Smooth muscle cell of the brain vasculature (primary cell): ENCODE results near the gene ELK3.

Experiments
- DNase-seq: peaks from one replicate; pipeline ENCODE4 v3.0.0-alpha.2; 2012; ENCODE audit warnings: low read depth, low spot score

Gene ELK3

GRCh38 chr12:96193725-96194575 is at the start of gene ELK3:
Gene ELK3 (plus strand): TSS chr12:96194375.
- DNase-seq: no peak

DNA sequence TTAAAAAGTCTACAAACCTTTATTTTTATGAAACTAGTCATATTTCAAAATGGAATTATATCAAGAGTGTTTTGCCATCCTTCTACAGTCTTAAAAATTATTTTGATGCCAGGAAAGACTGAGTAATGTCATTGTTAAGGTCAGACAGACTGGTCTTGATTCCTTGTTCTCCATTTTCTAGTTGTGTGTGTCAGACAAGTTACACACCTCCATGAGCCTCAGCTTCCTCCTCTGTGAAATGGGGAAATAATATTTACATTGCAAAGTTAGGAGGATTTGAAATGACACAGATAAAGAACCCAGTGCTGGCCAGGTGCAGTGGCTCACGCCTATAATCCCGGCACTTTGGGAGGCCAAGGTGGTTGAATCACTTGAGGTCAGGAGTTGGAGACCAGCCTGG is 47.4 kb upstream of the ELK3 start:
- DNase-seq: no peak

- DNase-seq: no peak
These were observed 43.7 kb upstream of the ELK3 start for GRCh38 chr12:96150442-96150841.

DNA sequence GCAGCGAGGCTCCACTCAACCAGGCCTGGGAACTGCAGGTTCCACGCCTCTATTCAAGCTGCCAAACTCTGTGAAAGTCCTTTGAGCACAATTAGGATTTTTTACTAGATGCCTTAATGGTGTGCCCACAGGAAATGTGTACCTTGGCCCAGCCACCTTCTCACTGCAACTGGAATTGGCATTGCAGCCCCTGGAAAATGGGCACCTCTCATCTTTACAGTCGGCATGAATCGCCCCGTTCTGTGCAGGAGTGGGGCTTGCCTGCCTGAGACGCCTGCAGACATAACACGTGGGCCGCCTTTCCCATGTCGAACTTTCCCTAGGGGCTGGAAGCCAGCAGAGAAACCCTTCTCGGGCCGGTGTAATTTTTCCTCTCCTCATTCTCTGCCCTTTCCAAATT is 42.0 kb upstream of the ELK3 start:
- no peak for DNase-seq

DNA sequence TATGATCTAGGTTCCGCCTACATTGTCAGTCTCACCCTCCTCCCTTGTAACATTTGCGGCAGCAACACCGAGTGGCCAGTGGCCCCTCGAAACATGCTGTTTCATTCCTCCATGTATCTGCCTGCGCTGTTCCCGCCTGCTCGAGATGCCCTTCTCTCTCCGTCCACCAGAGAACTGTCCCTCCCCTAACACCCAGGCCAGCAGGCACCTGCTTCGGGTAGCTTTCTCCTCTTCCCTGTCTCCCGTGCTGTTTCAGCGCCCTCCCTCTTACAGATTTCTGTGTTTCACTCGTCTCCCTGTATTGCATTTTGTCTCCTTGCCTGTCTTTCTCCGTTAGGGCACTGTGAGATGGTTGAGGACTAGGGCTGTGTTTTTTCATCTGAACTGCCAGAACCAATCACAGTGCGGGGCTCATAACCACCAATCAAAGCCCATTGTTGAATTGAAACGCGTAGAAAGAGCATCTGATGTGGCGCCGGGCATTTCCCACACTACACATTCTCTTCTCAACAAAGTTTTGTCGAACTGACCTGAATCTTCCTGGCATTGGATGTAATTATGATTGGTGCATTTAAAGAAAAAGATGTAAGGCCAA is 40.9 kb upstream of the ELK3 start:
- DNase-seq: no peak

DNA sequence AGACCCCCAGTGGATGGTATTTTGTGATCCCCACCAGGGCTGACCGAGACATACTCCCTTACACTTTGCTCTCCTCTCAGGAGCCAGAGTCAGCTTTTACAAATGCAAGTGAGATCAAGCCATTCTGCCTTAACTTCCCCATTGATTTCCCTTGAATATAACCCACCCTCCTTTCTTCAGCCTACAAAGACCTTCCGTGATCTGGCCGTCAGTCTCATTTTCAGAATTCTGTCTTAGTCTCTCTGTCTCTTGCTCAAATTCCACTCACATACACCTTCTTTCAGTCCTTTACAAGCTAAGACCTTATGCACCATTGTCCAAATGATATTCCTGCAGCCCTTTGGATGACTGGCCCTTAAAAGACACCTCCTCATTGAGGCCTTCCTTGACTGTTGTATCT is 39.0 kb upstream of the ELK3 start:
- no peak for DNase-seq

DNA sequence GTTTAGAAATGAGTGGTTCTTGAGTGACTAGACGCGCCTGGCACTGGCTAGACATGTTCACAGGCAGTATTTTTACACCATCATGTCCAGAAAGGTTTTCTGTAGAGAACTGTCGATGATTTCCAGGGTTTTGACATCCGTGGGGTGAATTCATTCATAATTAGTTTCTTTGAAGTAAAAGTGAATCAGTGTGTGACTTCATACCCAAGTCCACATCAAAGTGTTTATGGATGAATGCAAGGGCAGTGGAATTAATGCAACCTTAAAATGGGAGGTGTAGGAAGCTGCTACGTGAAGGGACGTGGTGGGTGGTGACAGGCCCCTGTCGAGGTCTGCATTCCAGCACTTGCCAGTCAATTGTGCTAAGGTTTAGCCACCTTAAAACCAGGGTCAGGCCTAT is 38.4 kb upstream of the ELK3 start:
- DNase-seq: no peak

DNA sequence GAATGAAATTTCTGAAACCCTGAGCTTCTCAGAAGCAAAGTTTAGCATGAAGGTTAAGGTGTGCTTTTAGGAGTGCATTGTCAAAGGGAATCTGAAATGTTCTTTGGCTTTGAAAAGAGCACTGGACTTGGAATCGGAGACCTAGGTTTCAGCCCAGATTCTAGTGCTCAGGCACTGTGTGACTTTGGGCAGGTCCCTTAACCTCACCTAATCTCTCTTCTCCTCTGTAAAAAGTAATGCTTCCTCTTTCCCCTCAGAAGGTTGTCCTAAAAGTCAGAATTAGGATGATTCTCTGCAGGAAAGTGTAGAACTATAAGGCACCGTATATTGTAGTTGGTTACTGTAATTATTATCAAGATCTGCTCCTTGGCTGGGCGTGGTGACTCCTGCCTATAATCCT is 38.0 kb upstream of the ELK3 start:
- no peak for DNase-seq

- DNase-seq: no peak
These were observed 36.7 kb upstream of the ELK3 start for GRCh38 chr12:96157427-96157826.

DNA sequence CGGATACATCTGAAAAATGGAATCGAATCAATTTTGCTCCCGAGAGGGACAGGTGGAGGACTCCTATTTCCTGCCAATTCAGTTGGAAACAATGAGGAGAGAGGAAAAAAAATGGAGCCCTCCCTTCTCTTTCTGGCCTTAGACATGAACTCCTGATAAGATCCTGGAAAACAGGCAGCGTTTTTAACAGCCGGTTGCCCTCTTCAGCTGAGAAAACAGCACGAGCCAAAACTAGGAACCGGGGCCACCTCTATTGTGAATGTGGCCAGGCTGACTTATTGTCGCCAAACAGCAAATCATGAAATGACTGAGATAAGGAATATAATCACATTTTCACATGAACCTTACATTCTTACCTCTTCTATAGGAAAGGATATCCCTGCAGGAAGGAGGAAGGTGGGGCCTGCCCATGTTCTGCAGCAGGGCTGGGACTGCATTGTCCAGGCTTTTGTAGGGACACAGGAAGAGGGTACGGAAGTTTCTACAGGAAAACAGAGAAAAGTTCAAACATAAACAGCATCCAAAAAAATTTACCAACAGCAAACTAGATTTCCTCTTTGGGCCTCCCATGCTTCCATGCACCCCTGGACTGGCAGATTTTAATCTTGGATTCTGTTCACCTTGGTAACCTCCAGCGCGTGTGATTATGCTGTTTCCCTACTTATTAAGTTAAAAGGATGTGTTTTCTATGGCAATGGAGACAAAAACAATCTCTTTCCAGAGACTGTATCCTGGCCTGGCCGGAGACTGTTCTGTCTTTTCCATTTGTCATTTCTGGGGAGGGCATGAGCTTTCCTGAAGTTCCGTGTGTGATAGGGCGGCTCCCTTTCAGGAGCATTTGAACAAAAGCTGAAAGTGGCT is 29.0 kb upstream of the ELK3 start:
- DNase-seq: no peak

DNA sequence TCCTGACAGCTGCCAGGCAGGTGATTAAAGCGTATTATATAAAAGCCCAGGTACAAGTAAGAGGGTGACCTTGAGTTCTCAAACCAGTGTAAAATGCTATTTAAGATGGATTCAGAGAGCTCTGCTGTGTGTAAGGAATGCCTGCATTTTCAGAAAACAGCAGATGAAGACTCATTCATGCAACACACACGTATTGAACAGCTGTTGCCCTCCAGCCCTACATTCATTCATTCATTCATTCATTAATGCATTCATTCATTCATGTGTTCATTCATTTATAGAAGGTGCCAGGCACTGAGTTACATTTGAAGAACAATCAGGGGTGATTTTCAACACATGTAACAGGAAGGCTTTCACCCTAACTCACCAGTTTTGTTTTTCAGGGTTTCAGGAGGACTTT is 27.4 kb upstream of the ELK3 start:
- no peak for DNase-seq

DNA sequence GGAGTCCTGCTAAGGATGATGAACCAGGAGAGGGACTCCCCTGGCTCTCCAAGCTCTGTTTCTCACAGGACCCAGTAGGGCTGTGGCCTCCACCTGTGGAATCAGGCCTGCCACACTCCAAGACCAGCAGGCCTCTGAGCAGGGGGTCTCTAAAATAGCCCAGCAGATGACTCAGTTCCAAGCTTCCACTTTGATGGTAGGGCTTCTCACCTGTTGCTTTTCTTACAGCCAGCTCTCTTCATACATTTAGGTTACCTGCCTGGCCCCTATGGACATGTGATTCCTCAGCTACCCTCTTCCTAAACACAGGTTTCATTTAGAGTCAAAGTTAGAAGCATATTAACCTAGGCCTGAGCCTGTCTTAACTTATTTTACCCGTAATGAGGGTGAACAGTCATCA is 26.7 kb upstream of the ELK3 start:
- no peak for DNase-seq

GRCh38 chr12:96170328-96170727 is 23.8 kb upstream of the ELK3 start:
- DNase-seq: no peak

DNA sequence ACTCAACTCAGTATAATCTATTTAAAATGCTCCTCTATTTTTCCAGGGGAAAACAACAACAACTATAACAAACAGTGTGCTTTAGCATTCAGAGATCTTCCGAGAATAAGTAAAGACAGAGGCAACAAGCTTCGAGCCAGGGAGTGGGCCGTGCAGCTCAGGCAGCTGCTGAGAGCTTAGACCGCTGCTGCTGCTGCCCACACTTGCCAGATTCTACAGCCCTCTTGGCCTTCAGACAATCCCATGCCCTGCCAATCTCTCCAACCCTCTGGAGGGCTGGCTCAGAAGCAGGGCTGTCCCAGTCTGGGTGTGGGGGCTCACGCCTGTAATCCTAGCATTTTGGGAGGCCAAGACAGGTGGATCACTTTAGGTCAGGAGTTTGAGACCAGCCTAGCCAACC is 23.4 kb upstream of the ELK3 start:
- DNase-seq: no peak

DNA sequence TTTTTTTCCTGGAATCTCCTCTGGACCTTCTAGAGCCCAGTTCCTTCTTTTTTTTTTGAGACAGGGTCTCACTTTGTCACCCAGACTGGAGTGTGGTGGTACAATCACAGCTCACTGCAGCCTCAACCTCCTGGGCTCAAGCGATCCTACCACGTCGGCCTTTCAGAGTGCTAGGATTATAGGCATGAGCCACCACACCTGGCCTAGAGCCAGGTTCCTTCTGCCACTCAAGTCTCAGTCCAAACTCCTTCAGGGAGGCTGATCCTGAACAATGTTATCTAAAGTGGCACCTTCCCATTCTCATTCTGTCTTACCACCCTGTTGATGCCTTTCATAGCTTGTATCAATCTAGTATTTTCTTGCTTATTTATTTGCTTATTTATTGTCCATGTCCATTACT is 22.3 kb upstream of the ELK3 start:
- no peak for DNase-seq

DNA sequence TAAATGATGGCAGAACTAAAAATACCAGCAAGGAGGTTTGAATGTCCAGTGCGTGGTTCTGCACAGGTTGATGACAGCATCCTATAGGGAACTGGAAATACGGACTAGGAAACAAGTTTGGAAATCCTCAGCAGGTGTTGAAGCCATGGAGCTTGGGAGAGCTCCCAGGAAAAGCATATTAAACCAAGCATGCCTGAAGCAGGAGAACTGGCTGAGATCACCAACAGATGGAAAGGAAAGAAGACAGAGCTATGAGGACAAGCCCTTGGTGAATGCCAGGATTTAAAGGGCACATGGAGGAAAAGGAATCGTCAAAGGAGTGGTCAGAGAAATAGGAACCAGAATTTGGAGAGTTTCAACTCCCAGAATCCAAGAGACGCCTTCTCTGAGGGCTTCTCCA is 21.2 kb upstream of the ELK3 start:
- DNase-seq: no peak

DNA sequence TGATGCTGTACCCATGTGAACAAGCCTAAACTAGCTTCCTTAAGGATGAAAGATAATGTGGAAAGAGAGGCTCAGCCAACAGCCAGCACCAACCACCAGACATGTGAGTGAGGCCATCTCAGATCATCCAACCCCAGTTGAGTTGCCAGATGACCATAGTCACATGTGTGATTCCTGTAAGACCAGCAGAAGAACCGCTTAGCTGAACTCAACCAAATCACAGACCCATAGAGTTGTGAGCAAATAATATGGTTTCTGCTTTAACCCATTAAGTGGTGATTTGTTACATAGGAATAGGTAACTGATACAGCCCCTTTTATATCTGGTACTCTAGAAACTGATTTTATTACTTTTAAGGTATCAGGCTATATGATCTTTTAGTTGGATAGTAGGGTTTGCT is 17.6 kb upstream of the ELK3 start:
- DNase-seq: no peak

- DNase-seq: no peak
These were observed 17.2 kb upstream of the ELK3 start for GRCh38 chr12:96177013-96177412.

- DNase-seq: no peak
These were observed 10.3 kb upstream of the ELK3 start for GRCh38 chr12:96183734-96184370.

DNA sequence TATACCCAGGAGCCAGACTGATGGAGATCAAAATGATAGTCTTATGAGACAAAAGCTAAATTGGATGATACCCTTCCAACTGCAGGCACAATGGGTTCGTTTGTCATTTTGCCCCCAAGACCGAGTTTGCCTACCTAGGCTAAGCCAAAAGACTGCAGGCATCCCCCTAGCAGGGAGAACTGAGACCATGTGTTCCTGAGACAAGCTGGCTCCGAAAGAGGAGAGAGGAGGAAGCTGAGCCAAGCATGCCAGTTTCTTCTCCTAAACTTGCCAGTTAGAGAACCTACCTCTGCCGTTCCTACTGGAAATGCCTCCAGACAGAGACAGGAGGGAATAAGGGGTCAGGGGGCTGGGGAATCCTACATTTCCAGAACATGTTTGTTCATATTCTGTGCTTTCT is 8.3 kb upstream of the ELK3 start:
- no peak for DNase-seq

- no peak for DNase-seq
These were observed 7.4 kb upstream of the ELK3 start for GRCh38 chr12:96186607-96187301.
